ENCODE results near the gene SULT4A1.
"Not testable (repeated sequence)": the region's sequence is repeated elsewhere in the genome, so short reads cannot be mapped to it uniquely, and the experiment has no call there.

SULT4A1 gene

GRCh38 chr22:43878831-43879550 lies 16.7 kb upstream of the SULT4A1 start:
- TF ChIP-seq CTCF (IDR thresholded peaks at IDR 0.05; ENCODE audit: extremely low read depth, insufficient read depth, missing control alignments) = no peak
- in situ Hi-C loops (cut with MboI; ENCODE audit: low pct_unique_long_range_greater_than_20kb, low sequenced_read_pairs, unreplicated experiment) = no loop called here
- no peak for DNase-seq (ENCODE audit: low spot score)

GRCh38 chr22:43878079-43878795 lies 15.9 kb upstream of the SULT4A1 start:
- no peak for DNase-seq (ENCODE audit: low spot score)
- no peak for TF ChIP-seq CTCF (IDR thresholded peaks at IDR 0.05; ENCODE audit: extremely low read depth, insufficient read depth, missing control alignments)
- in situ Hi-C loops (cut with MboI; ENCODE audit: low pct_unique_long_range_greater_than_20kb, low sequenced_read_pairs, unreplicated experiment) = no loop called here

GRCh38 chr22:43876866-43877509 lies 14.7 kb upstream of the SULT4A1 start:
- in situ Hi-C loops (cut with MboI; ENCODE audit: low pct_unique_long_range_greater_than_20kb, low sequenced_read_pairs, unreplicated experiment) = no loop called here
- TF ChIP-seq CTCF (IDR thresholded peaks at IDR 0.05; ENCODE audit: extremely low read depth, insufficient read depth, missing control alignments) = no peak
- no peak for DNase-seq (ENCODE audit: low spot score)

- TF ChIP-seq CTCF (IDR thresholded peaks at IDR 0.05; ENCODE audit: extremely low read depth, insufficient read depth, missing control alignments) = no peak
- in situ Hi-C loops (cut with MboI; ENCODE audit: low pct_unique_long_range_greater_than_20kb, low sequenced_read_pairs, unreplicated experiment) = no loop called here
- no peak for DNase-seq (ENCODE audit: low spot score)
Measured at GRCh38 chr22:43869799-43870198, 7.5 kb upstream of the SULT4A1 start.

- in situ Hi-C loops (cut with MboI; ENCODE audit: low pct_unique_long_range_greater_than_20kb, low sequenced_read_pairs, unreplicated experiment) = not testable (repeated sequence)
Measured at GRCh38 chr22:43869001-43869400, 6.7 kb upstream of the SULT4A1 start.

GRCh38 chr22:43867839-43868635 lies 5.7 kb upstream of the SULT4A1 start:
- in situ Hi-C loops (cut with MboI; ENCODE audit: low pct_unique_long_range_greater_than_20kb, low sequenced_read_pairs, unreplicated experiment) = no loop called here
- TF ChIP-seq CTCF (IDR thresholded peaks at IDR 0.05; ENCODE audit: extremely low read depth, insufficient read depth, missing control alignments) = no peak
- DNase-seq (ENCODE audit: low spot score) = no peak

More at GRCh38 chr22:43869001-43869400, 6.7 kb upstream of the SULT4A1 start:
- DNase-seq (ENCODE audit: low spot score) = not testable (repeated sequence)

Measured in GM13977 (cell line).